ENCODE data around the gene RAI1. TPM values are rescaled to one million over a fixed set of nuclear protein-coding genes. Genes with fewer than 3 reads are reported as not detected.
A peak's percentile ranks its signal among the peaks of the same experiment; 100 is the strongest.

RAI1 gene
- total and polyA plus RNA-seq, 2 of the 13 experiments (the other 11 are each of a cell fraction or from before 2014, with no cell fraction given), result 3.4 to 5.2 TPM

DNA sequence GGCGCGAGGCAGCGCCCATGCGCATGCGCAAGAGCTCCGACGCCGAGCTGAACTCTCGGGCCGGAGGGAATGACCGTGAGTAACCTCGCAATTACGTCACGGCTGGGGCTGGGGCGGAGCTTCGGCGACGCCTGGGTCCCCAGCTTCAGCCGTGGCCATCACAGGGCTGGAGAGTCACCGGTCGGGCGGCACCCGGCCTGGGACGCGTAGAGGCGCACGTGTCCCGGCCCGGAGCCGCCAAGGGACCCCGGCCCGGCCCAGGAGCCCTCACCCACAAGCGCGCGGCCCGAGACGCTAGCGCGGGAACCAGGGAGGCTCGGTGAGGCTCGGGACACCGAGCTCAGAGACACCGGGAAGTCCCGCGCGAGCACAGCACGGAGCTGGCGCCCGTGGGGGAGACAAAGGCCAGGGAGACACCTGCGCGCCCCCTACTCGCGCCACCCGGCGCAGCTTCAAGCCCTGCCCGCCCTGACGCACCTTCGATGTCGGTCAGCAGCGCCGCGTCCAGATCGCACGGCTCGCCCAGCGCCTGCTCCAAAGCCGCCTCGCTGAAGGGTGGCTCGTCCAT, 155.1 kb downstream of the RAI1 start (continued):
- TF ChIP-seq ZNF850 (CRISPR knock-in tag; conservative IDR thresholded peaks at IDR 0.05) (no peak), ZNF792 (CRISPR knock-in tag; IDR thresholded peaks at IDR 0.05) (0 out of 2 replicates have a peak, but pooled peaks have one; percentile 25), NR2F2 (IDR thresholded peaks at IDR 0.05; ENCODE audit: borderline replicate concordance, low read depth) (no peak), ARNT2 (CRISPR knock-in tag; IDR thresholded peaks at IDR 0.05; ENCODE audit: low read depth) (peak; percentile 75), KDM6A (CRISPR knock-in tag; IDR thresholded peaks at IDR 0.05; ENCODE audit: low read depth) (no peak), ZNF432 (CRISPR knock-in tag; IDR thresholded peaks at IDR 0.05; ENCODE audit: borderline replicate concordance) (no peak), ARHGAP35 (CRISPR knock-in tag; IDR thresholded peaks at IDR 0.05; ENCODE audit: borderline replicate concordance) (no peak; the same call in 1 of the 2 replicates), ZNF468 (CRISPR knock-in tag; IDR thresholded peaks at IDR 0.05) (peak; percentile 71; the same call in 1 of the 2 replicates), SP4 (CRISPR knock-in tag; IDR thresholded peaks at IDR 0.05) (no peak; the same call in 1 of the 2 replicates)
- TF ChIP-seq, protein P1, sequence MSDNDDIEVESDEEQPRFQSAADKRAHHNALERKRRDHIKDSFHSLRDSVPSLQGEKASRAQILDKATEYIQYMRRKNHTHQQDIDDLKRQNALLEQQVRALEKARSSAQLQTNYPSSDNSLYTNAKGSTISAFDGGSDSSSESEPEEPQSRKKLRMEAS (IDR thresholded peaks at IDR 0.05), result peak; percentile 98
- TF ChIP-seq, protein P2, sequence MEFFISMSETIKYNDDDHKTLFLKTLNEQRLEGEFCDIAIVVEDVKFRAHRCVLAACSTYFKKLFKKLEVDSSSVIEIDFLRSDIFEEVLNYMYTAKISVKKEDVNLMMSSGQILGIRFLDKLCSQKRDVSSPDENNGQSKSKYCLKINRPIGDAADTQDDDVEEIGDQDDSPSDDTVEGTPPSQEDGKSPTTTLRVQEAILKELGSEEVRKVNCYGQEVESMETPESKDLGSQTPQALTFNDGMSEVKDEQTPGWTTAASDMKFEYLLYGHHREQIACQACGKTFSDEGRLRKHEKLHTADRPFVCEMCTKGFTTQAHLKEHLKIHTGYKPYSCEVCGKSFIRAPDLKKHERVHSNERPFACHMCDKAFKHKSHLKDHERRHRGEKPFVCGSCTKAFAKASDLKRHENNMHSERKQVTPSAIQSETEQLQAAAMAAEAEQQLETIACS (CRISPR knock-in tag; IDR thresholded peaks at IDR 0.05), result no peak
- TF ChIP-seq, protein P3, sequence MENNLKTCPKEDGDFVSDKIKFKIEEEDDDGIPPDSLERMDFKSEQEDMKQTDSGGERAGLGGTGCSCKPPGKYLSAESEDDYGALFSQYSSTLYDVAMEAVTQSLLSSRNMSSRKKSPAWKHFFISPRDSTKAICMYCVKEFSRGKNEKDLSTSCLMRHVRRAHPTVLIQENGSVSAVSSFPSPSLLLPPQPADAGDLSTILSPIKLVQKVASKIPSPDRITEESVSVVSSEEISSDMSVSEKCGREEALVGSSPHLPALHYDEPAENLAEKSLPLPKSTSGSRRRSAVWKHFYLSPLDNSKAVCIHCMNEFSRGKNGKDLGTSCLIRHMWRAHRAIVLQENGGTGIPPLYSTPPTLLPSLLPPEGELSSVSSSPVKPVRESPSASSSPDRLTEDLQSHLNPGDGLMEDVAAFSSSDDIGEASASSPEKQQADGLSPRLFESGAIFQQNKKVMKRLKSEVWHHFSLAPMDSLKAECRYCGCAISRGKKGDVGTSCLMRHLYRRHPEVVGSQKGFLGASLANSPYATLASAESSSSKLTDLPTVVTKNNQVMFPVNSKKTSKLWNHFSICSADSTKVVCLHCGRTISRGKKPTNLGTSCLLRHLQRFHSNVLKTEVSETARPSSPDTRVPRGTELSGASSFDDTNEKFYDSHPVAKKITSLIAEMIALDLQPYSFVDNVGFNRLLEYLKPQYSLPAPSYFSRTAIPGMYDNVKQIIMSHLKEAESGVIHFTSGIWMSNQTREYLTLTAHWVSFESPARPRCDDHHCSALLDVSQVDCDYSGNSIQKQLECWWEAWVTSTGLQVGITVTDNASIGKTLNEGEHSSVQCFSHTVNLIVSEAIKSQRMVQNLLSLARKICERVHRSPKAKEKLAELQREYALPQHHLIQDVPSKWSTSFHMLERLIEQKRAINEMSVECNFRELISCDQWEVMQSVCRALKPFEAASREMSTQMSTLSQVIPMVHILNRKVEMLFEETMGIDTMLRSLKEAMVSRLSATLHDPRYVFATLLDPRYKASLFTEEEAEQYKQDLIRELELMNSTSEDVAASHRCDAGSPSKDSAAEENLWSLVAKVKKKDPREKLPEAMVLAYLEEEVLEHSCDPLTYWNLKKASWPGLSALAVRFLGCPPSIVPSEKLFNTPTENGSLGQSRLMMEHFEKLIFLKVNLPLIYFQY (CRISPR knock-in tag; IDR thresholded peaks at IDR 0.05; ENCODE audit: borderline replicate concordance), result peak; percentile 86
- TF ChIP-seq, protein P4, sequence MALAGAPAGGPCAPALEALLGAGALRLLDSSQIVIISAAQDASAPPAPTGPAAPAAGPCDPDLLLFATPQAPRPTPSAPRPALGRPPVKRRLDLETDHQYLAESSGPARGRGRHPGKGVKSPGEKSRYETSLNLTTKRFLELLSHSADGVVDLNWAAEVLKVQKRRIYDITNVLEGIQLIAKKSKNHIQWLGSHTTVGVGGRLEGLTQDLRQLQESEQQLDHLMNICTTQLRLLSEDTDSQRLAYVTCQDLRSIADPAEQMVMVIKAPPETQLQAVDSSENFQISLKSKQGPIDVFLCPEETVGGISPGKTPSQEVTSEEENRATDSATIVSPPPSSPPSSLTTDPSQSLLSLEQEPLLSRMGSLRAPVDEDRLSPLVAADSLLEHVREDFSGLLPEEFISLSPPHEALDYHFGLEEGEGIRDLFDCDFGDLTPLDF (CRISPR knock-in tag; IDR thresholded peaks at IDR 0.05), result peak; percentile 63; the same call in 1 of the 2 replicates
- TF ChIP-seq, protein P5, sequence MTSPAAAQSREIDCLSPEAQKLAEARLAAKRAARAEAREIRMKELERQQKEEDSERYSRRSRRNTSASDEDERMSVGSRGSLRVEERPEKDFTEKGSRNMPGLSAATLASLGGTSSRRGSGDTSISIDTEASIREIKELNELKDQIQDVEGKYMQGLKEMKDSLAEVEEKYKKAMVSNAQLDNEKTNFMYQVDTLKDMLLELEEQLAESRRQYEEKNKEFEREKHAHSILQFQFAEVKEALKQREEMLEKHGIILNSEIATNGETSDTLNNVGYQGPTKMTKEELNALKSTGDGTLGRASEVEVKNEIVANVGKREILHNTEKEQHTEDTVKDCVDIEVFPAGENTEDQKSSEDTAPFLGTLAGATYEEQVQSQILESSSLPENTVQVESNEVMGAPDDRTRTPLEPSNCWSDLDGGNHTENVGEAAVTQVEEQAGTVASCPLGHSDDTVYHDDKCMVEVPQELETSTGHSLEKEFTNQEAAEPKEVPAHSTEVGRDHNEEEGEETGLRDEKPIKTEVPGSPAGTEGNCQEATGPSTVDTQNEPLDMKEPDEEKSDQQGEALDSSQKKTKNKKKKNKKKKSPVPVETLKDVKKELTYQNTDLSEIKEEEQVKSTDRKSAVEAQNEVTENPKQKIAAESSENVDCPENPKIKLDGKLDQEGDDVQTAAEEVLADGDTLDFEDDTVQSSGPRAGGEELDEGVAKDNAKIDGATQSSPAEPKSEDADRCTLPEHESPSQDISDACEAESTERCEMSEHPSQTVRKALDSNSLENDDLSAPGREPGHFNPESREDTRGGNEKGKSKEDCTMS (CRISPR knock-in tag; conservative IDR thresholded peaks at IDR 0.05), result no peak
- TF ChIP-seq, protein P6, sequence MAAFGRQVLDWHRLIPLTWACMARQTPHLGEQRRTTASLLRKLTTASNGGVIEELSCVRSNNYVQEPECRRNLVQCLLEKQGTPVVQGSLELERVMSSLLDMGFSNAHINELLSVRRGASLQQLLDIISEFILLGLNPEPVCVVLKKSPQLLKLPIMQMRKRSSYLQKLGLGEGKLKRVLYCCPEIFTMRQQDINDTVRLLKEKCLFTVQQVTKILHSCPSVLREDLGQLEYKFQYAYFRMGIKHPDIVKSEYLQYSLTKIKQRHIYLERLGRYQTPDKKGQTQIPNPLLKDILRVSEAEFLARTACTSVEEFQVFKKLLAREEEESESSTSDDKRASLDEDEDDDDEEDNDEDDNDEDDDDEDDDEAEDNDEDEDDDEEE (CRISPR knock-in tag; IDR thresholded peaks at IDR 0.05), result peak; percentile 68; the same call in 1 of the 2 replicates

Measured in HepG2 (cell line).